SK-N-MC (cell line): ENCODE measurements around the gene TBL1X.

Experiments
- EZH2 ChIP-seq: fragments of 200-600 bp; sonication (generic); IDR thresholded peaks from one replicate; pipeline ENCODE4 v1.6.1; 2017; ENCODE audit warnings: antibody characterized with exemption
- POLR2AphosphoS5 ChIP-seq: IDR thresholded peaks from 2 replicates; pipeline ENCODE4 v1.6.1; 2012; ENCODE audit warnings: mild to moderate bottlenecking, low read depth, low read length, borderline replicate concordance

GRCh38 chrX:9622128-9622527 lies 157.3 kb downstream of the TBL1X start:
- TF ChIP-seq POLR2AphosphoS5 (no peak), EZH2 (no peak)
